ENCODE results near the gene ZSWIM6. TPM values are rescaled to one million over a fixed set of nuclear protein-coding genes. Genes with fewer than 3 reads are reported as not detected.

Gene ZSWIM6
- polyA plus RNA-seq, 1 of the 3 experiments (the other 2 are of a cell fraction) = 7.4 TPM

DNA sequence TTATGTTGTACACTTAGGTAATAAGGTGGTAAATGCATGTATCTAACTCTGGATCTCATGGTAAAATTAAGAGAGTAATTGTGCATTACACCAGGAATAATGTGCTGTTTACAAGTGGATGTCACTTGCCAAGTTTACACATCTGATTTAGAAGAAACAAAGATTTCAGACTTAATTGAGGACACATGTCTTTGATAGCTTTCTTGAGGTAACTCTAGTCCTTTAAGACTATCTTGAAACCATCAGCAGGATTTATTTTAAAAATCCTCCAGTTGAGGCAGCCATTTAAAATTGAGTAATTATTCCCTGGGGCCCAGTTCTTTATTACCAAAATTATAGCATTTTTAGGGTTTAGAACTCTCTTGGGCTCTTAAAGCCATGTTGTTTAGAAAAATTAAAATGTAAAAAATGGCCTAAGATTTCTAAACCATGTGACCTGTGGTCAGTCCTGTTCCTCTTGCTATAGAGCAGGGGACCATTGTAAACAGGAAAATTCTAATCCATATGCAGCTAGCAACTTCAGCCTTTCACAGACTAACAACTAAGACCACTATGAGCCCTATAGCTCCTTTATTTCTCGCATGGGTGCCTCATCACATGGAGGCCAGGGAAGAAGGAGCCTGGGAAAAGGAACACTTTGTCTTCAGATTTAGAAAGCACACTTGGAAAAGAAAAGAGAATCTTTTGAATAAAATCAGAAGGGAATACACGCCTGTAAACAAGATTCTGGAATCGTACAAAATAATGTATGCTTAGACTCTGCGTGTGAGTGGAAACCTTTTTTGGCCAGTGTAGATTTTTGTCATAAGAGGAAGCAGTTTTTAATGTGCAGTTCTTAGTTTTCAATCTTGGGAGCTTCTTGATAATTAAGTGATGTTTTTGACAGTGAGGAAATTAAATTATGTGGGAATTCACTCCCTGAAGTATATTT is 71.2 kb downstream of the ZSWIM6 start:
- H3K27ac ChIP-seq (ENCODE audit: low read depth in 2 of 2, low read length in 1 of 2) = peak overlapping the region; percentile 3 to 54; a peak in 2 of 4 replicates
- H3K4me3 ChIP-seq (ENCODE audit: low read depth in 2 of 2, low read length in 1 of 2) = no peak overlapping the region
- no peaks in the 10 kb centered on the region for H3K9me3 ChIP-seq
- H3K79me2 ChIP-seq (ENCODE audit: insufficient read depth) = peaks cover 82% of the 10 kb centered on the region
- H3K27me3 ChIP-seq (ENCODE audit: insufficient read depth) = no peaks in the 10 kb centered on the region
- no peaks in the 10 kb centered on the region for H3K9me2 ChIP-seq
- POLR2A ChIA-PET = no interaction called here
- no peak overlapping the region for H3K4me2 ChIP-seq
- CTCF ChIA-PET = interaction anchor here (0.9 kb wide), 1 partner anchor 73 kb away, joined by 3 read pairs; no protein-coding TSS in a partner anchor
- H3K9ac ChIP-seq = no peak overlapping the region
- TF ChIP-seq JUND (IDR thresholded peaks at IDR 0.05) = no peak
- TF ChIP-seq SMC3 (IDR thresholded peaks at IDR 0.05; ENCODE audit: low read depth, low read length) = no peak
- TF ChIP-seq, protein P1, sequence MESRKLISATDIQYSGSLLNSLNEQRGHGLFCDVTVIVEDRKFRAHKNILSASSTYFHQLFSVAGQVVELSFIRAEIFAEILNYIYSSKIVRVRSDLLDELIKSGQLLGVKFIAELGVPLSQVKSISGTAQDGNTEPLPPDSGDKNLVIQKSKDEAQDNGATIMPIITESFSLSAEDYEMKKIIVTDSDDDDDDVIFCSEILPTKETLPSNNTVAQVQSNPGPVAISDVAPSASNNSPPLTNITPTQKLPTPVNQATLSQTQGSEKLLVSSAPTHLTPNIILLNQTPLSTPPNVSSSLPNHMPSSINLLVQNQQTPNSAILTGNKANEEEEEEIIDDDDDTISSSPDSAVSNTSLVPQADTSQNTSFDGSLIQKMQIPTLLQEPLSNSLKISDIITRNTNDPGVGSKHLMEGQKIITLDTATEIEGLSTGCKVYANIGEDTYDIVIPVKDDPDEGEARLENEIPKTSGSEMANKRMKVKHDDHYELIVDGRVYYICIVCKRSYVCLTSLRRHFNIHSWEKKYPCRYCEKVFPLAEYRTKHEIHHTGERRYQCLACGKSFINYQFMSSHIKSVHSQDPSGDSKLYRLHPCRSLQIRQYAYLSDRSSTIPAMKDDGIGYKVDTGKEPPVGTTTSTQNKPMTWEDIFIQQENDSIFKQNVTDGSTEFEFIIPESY (IDR thresholded peaks at IDR 0.05; ENCODE audit: borderline replicate concordance, low read depth) = no peak
- TF ChIP-seq TCF12 (IDR thresholded peaks at IDR 0.05) = no peak
- TF ChIP-seq FOXM1 (IDR thresholded peaks at IDR 0.05; ENCODE audit: low read depth) = no peak
- TF ChIP-seq, protein P2, sequence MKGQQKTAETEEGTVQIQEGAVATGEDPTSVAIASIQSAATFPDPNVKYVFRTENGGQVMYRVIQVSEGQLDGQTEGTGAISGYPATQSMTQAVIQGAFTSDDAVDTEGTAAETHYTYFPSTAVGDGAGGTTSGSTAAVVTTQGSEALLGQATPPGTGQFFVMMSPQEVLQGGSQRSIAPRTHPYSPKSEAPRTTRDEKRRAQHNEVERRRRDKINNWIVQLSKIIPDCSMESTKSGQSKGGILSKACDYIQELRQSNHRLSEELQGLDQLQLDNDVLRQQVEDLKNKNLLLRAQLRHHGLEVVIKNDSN (IDR thresholded peaks at IDR 0.05; ENCODE audit: borderline replicate concordance, low read depth) = no peak
- TF ChIP-seq, protein P3, sequence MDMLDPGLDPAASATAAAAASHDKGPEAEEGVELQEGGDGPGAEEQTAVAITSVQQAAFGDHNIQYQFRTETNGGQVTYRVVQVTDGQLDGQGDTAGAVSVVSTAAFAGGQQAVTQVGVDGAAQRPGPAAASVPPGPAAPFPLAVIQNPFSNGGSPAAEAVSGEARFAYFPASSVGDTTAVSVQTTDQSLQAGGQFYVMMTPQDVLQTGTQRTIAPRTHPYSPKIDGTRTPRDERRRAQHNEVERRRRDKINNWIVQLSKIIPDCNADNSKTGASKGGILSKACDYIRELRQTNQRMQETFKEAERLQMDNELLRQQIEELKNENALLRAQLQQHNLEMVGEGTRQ (IDR thresholded peaks at IDR 0.05; ENCODE audit: borderline replicate concordance, low read depth, low read length) = no peak
- no peak for TF ChIP-seq GABPA (IDR thresholded peaks at IDR 0.05; ENCODE audit: low read depth)
- TF ChIP-seq EZH2phosphoT487 (IDR thresholded peaks at IDR 0.05; ENCODE audit: borderline replicate concordance, low read depth) = no peak
- TF ChIP-seq, protein P4, sequence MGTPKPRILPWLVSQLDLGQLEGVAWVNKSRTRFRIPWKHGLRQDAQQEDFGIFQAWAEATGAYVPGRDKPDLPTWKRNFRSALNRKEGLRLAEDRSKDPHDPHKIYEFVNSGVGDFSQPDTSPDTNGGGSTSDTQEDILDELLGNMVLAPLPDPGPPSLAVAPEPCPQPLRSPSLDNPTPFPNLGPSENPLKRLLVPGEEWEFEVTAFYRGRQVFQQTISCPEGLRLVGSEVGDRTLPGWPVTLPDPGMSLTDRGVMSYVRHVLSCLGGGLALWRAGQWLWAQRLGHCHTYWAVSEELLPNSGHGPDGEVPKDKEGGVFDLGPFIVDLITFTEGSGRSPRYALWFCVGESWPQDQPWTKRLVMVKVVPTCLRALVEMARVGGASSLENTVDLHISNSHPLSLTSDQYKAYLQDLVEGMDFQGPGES (IDR thresholded peaks at IDR 0.05; ENCODE audit: low read depth, low read length) = no peak
- TF ChIP-seq, protein P5, sequence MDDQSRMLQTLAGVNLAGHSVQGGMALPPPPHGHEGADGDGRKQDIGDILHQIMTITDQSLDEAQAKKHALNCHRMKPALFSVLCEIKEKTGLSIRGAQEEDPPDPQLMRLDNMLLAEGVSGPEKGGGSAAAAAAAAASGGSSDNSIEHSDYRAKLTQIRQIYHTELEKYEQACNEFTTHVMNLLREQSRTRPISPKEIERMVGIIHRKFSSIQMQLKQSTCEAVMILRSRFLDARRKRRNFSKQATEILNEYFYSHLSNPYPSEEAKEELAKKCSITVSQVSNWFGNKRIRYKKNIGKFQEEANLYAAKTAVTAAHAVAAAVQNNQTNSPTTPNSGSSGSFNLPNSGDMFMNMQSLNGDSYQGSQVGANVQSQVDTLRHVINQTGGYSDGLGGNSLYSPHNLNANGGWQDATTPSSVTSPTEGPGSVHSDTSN (IDR thresholded peaks at IDR 0.05) = no peak
- no peak for TF ChIP-seq NRF1 (IDR thresholded peaks at IDR 0.05; ENCODE audit: low read depth, low read length)
- no peak for TF ChIP-seq SIN3A (IDR thresholded peaks at IDR 0.05; ENCODE audit: borderline replicate concordance, low read depth, low read length)
- no peak for TF ChIP-seq ELF1 (IDR thresholded peaks at IDR 0.05)
- TF ChIP-seq, protein P6, sequence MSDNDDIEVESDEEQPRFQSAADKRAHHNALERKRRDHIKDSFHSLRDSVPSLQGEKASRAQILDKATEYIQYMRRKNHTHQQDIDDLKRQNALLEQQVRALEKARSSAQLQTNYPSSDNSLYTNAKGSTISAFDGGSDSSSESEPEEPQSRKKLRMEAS (IDR thresholded peaks at IDR 0.05; ENCODE audit: low read depth) = no peak
- TF ChIP-seq RFX5 (IDR thresholded peaks at IDR 0.05; ENCODE audit: low read length) = no peak
- TF ChIP-seq, protein P7, sequence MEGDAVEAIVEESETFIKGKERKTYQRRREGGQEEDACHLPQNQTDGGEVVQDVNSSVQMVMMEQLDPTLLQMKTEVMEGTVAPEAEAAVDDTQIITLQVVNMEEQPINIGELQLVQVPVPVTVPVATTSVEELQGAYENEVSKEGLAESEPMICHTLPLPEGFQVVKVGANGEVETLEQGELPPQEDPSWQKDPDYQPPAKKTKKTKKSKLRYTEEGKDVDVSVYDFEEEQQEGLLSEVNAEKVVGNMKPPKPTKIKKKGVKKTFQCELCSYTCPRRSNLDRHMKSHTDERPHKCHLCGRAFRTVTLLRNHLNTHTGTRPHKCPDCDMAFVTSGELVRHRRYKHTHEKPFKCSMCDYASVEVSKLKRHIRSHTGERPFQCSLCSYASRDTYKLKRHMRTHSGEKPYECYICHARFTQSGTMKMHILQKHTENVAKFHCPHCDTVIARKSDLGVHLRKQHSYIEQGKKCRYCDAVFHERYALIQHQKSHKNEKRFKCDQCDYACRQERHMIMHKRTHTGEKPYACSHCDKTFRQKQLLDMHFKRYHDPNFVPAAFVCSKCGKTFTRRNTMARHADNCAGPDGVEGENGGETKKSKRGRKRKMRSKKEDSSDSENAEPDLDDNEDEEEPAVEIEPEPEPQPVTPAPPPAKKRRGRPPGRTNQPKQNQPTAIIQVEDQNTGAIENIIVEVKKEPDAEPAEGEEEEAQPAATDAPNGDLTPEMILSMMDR (IDR thresholded peaks at IDR 0.05) = no peak
- no peak for TF ChIP-seq FOXJ3 (CRISPR knock-in tag; IDR thresholded peaks at IDR 0.05)
- no peak for TF ChIP-seq RCOR1 (IDR thresholded peaks at IDR 0.05; ENCODE audit: low read length)
- 94% methylated on average over 4 of the region's 4 CpGs for whole genome bisulfite sequencing (ENCODE audit: low lambda C conversion rate)
- H2AFZ ChIP-seq (ENCODE audit: low read depth) = no peak overlapping the region
- H4K20me1 ChIP-seq (ENCODE audit: insufficient read depth) = peaks cover 62% of the 10 kb centered on the region
- H3K36me3 ChIP-seq (replicated peaks in 1 of 2; ENCODE audit: control insufficient read depth in 1 of 2, insufficient read depth in 2 of 2, low read length in 1 of 2) = no peaks in the 10 kb centered on the region
- peaks cover 12% of the 10 kb centered on the region for H3F3A ChIP-seq (replicated peaks; ENCODE audit: insufficient read depth)
- DNase-seq = no peak
- peaks cover 9 to 32% of the 10 kb centered on the region in 2 experiments; a peak in 3 of 4 replicates for H3K4me1 ChIP-seq (ENCODE audit: control insufficient read depth in 1 of 2, insufficient read depth in 2 of 2, low read depth in 1 of 2, low read length in 1 of 2)

Measured in SK-N-SH (cell line).